Hematopoietic multipotent progenitor cell (in vitro differentiated cells): Measurements from ENCODE around the gene CXCL9. TPM values are rescaled to one million over a fixed set of nuclear protein-coding genes. Genes with fewer than 3 reads are reported as not detected.
"Not testable (repeated sequence)": the region's sequence is repeated elsewhere in the genome, so short reads cannot be mapped to it uniquely, and the experiment has no call there.

Experiments
- DNase-seq, 3 donors: peaks; one replicate each; pipeline ENCODE4 v3.0.0-alpha.2; 2011 to 2015; ENCODE audit warnings: low read depth in 2 of 3, low spot score in 2 of 3
- total RNA-seq: library from RNA; depleted of rRNA; stranded (reverse); fragments of >200 nt; gene quantifications from one replicate; pipeline ENCODE4 v1.2.3, GENCODE V29; 2012

CXCL9 gene
- total RNA-seq, 1 donor: under 0.01 TPM

GRCh38 chr4:76013540-76013939 lies 6.2 kb upstream of the CXCL9 start:
- DNase-seq: no peak

GRCh38 chr4:76012388-76012801 lies 5.1 kb upstream of the CXCL9 start:
- DNase-seq: no peak

GRCh38 chr4:76011700-76012387 lies 4.5 kb upstream of the CXCL9 start:
- DNase-seq: peak in 1 of 3 donors; percentile 33

GRCh38 chr4:76011018-76011670 lies 3.8 kb upstream of the CXCL9 start:
- DNase-seq: no peak

- DNase-seq: no peak
These were observed 3.3 kb upstream of the CXCL9 start for GRCh38 chr4:76010576-76010975.

GRCh38 chr4:76009311-76009710 lies 2.0 kb upstream of the CXCL9 start:
- DNase-seq: no peak

- DNase-seq: no peak
These were observed 3.7 kb downstream of the CXCL9 start for GRCh38 chr4:76003620-76004019.

GRCh38 chr4:76003035-76003434 lies 4.3 kb downstream of the CXCL9 start:
- no peak for DNase-seq

GRCh38 chr4:76002176-76002575 lies 5.1 kb downstream of the CXCL9 start:
- no peak for DNase-seq

GRCh38 chr4:76001700-76002099 lies 5.6 kb downstream of the CXCL9 start:
- no peak for DNase-seq

- no peak for DNase-seq
These were observed 7.0 kb downstream of the CXCL9 start for GRCh38 chr4:76000279-76000678.

- DNase-seq: not testable (repeated sequence)
These were observed 8.7 kb downstream of the CXCL9 start for GRCh38 chr4:75998525-75999147.

- no peak for DNase-seq
These were observed 9.4 kb downstream of the CXCL9 start for GRCh38 chr4:75997946-75998345.

- no peak for DNase-seq
These were observed 10.2 kb downstream of the CXCL9 start for GRCh38 chr4:75997081-75997480.

- DNase-seq: peak; percentile 21 to 70 (median 41)
These were observed 11.6 kb downstream of the CXCL9 start for GRCh38 chr4:75995727-75996126.

- DNase-seq: no peak
These were observed 14.8 kb downstream of the CXCL9 start for GRCh38 chr4:75992462-75992861.

- DNase-seq: peak in 1 of 3 donors; percentile 45
These were observed 17.3 kb downstream of the CXCL9 start for GRCh38 chr4:75989846-75990528.

GRCh38 chr4:75985116-75985515 lies 22.2 kb downstream of the CXCL9 start:
- no peak for DNase-seq

- DNase-seq: no peak
These were observed 26.7 kb downstream of the CXCL9 start for GRCh38 chr4:75980576-75980975.

GRCh38 chr4:75976177-75976576 lies 31.1 kb downstream of the CXCL9 start:
- DNase-seq: no peak

GRCh38 chr4:75973766-75974165 lies 33.5 kb downstream of the CXCL9 start:
- no peak for DNase-seq
